Hematopoietic multipotent progenitor cell treated with erythropoietin and hydrocortisone succinate and interleukin-3 and kit ligand, for 4 days (in vitro differentiated cells): ENCODE results near the gene MED15.
"Not testable (repeated sequence)": the region's sequence is repeated elsewhere in the genome, so short reads cannot be mapped to it uniquely, and the experiment has no call there.

Experiments
- DNase-seq: peaks from one replicate; pipeline ENCODE4 v3.0.0-alpha.2; 2015

The MED15 gene

DNA sequence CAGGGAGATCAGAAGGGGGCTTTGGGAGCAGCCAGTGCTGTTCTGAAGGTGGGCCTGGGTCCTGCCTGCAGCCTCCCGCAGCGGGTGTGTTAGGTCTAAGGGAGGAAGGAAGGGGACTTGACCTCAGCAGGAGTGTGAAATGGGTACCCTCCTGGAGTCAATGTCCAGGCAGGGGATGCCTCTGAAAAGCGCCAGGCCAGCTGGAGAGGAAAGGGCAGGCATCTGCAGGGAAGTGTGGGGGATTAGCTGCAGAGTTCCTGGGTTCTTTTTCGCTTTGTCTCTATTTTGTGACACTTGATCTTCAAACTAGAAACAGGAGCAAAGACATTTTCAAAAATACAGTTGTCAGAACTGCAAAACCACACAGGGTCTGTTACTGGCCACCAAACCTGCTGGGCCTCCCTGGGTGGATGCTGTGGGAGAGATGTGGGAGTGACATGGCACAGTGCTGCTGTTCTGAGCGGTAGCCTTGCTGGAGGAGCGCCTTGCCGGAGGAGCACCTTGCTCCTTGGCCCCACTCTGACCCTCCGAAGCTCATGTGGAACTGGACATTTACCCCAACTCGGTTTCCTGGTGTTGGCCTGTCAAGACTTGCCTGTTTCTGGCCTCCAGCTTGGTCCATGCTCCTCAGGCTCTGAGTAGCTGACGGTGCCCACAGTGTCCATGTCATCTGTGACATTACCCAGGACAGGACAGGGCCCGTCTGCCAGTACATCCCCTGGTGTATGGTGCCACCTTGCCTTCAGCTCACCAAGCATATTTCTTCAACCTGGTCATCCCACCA is 25.9 kb downstream of the MED15 start:
- no peak for DNase-seq

- DNase-seq: no peak
These were observed 26.5 kb downstream of the MED15 start for GRCh38 chr22:20533879-20534265.

DNA sequence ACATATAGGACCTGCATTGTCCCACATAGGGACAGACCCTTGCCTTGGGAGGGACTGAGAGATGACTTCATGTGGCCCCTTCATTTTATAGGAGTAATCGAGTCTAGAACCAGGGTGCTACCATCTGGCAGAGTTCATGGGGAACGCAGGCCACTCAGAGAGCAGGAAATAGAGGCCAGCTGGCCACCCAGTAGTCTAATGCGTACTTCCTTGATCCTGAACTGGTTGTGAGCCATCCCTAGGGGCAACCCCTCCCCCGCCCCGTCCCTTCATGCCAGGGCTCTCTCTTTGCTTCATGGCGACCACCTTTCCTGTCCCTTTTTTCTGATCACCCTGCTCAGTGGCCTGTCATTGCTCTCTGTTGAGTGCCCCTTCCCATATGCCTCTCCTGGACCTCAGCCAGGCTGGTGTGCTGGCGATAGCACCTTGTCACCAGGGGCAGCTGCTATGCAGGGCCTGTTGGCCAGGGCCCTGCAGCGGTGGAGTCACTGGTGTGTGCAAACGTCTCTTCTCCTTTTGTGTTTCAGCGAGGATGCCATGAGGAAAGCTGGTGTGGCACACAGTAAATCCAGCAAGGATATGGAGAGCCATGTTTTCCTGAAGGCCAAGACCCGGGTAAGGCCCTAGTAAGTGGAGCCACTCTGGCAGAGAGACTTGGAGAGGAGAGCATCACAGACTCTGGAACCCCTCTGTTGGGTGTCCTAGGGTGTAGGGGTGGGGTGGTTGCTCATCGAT is 29.3 kb downstream of the MED15 start:
- DNase-seq: no peak

- no peak for DNase-seq
These were observed 29.9 kb downstream of the MED15 start for GRCh38 chr22:20537325-20537756.

- no peak for DNase-seq
These were observed 30.6 kb downstream of the MED15 start for GRCh38 chr22:20537983-20538382.

- not testable (repeated sequence) for DNase-seq
These were observed 31.5 kb downstream of the MED15 start for GRCh38 chr22:20538875-20539274.

DNA sequence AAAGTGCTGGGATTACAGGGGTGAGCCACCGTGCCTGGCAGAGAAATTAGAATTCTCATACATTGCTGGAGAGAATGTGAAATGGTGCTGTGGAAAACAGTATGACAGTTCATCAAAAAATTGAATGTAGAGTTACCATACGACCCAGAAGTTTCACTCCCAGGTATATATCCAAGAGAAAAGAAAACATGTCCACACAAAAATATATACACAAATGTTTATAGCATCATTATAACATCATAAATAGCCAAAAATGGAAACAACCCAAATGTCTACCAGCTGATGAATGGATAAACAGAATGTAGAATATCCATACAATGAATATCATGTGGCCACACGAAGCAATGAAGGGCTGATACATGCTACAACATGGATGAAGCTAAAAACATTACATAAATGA is 34.6 kb downstream of the MED15 start:
- no peak for DNase-seq

DNA sequence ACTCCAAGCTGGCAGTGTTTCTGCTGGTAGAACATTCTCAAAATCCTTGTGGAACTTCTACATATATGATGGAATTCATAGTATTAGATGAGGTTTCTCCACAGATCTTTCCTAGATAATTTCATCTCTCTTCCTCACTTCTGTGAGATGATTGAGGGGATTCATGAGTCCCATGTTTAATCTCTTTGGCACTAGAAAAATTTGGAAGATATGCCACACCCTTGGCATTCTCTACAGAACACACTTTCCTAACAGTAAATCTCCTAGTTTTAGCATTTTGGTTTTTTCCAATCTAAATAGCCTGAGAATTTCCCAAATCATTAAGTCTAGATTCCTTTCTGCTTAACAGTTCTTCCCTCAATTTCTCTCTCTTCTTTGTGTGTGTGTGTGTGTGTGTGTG is 35.3 kb downstream of the MED15 start:
- DNase-seq: no peak

DNA sequence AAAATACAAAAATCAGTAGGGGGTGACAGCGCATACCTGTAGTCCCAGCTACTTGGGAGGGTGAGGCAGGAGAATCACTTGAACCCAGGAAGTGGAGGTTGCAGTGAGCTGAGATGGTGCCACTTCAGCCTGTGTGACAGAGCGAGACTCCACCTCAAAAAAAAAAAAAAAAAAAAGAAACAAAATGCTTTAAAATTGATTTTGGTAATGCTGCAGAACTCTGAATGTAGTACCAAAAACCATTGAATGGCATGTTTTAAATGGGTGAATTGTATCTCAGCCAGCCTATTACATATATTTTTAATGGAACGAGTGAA is 37.9 kb downstream of the MED15 start:
- DNase-seq: not testable (repeated sequence)

GRCh38 chr22:20545681-20546521 is 38.5 kb downstream of the MED15 start:
- DNase-seq: peak; percentile 15

GRCh38 chr22:20546541-20546950 is 39.1 kb downstream of the MED15 start:
- DNase-seq: no peak

DNA sequence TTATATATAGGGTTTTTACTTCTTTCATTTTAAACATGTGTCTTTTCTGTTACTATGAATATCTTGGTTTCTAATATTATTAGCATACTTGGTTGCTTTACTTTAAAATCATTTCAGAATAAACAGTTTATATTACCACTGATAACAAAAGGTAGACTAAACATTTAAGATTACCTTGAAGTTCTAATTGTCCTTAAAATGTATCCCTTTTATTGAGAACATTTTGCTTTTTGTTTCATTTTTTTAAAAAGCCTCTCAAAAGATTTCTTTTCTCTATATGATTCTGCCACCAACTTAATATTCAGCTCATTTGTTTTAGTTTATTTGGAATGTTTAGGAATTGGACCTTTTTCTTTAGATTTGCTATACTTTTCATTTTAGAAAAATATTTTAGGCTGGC is 39.6 kb downstream of the MED15 start:
- no peak for DNase-seq

- DNase-seq: no peak
These were observed 41.4 kb downstream of the MED15 start for GRCh38 chr22:20548806-20549205.

- DNase-seq: peak; percentile 82
These were observed 41.9 kb downstream of the MED15 start for GRCh38 chr22:20549232-20549841.

- DNase-seq: no peak
These were observed 42.8 kb downstream of the MED15 start for GRCh38 chr22:20550057-20550817.

GRCh38 chr22:20550851-20551744 is 43.7 kb downstream of the MED15 start:
- DNase-seq: peak; percentile 16

DNA sequence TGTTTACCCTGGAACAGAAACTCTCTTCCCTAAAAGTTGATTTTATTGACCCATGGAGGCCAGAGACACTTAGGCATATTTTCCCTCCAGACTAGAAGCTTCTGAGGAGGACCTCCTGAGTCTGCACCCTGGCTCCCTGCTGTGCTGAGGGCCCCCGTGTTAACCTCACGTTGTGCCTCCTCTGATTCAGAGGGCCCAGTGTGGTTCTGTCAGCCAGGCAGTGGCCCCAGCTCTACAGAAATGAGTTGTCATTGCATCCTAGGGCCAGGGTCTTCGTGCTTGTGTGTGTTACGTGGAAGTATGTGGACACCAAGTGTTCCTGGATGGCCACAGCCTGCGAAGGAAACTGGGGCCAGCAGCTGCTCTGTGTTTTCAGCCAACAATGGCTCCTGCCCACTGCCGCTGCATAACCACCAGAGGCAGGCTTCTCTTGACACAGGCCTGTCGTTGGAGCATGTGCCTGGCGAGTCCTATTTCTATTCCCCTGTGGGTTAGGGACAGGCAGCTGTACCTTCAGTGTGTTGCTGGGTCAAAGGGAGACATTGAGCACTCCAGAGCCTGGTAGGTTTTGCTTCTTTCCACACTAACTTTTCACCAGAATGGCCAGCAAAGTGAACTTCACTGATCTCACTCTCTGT is 44.5 kb downstream of the MED15 start:
- no peak for DNase-seq

GRCh38 chr22:20552443-20553401 is 45.3 kb downstream of the MED15 start:
- DNase-seq: no peak

DNA sequence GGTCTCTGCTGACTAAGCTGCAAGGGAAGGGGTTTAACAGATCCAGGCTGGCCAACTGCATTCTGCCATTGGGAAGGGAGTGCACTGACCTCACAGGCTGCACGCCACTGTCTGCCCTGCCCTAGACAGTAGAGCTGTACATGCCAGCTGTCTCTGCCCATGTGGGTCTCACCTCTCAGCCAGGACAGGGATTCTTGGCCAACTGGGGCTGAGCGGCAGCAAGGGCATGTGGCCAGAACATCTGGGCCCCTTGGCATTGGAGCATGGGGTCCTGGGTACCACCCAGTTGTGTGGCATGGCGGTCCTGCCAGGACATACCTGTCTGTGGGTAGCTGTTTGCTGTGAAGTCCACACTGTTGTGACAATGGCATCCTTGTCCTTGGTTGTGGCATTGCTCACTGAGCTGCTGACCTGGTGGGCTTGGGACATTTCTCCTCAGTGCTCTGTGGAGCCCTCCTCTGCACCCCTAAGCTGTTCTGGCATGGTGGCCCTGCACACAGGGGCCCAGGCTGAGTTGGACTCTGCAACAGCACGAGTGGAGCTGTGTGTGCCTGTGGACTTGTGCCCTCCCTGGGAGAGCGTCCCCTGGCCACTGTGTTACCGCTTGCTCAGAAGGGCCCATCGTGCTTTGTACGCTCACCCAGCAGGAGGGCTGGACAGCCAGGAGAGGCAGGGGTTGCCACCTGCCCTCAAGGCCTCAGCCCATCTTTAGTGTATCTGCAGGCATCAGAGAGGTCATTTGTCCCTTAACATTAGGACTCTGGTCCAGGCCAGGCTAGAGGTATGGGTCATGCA is 46.7 kb downstream of the MED15 start:
- DNase-seq: no peak
